ENCODE results near the gene GNAS-AS1.
"Not testable (repeated sequence)": the region's sequence is repeated elsewhere in the genome, so short reads cannot be mapped to it uniquely, and the experiment has no call there.

The GNAS-AS1 gene

GRCh38 chr20:58829531-58829941 lies 21.2 kb downstream of the GNAS-AS1 start:
- TF ChIP-seq POLR2AphosphoS5 (IDR thresholded peaks at IDR 0.05; ENCODE audit: low read depth) = no peak
- TF ChIP-seq SPI1 (IDR thresholded peaks at IDR 0.05; ENCODE audit: borderline replicate concordance, low read depth) = no peak
- no peak for TF ChIP-seq REST (IDR thresholded peaks at IDR 0.05; ENCODE audit: insufficient replicate concordance, low read depth)
- TF ChIP-seq GABPA (IDR thresholded peaks at IDR 0.05; ENCODE audit: low read depth) = no peak
- TF ChIP-seq CTCF (IDR thresholded peaks at IDR 0.05; ENCODE audit: insufficient read depth, low read length) = no peak
- no peaks in the 10 kb centered on the region for H3K27me3 ChIP-seq (ENCODE audit: insufficient read depth, poor library complexity, severe bottlenecking)
- H3K4me3 ChIP-seq (replicated peaks; ENCODE audit: insufficient read depth, low read length) = no peak overlapping the region
- DNase-seq (ENCODE audit: low read depth in 1 of 2, low spot score in 1 of 2) = no peak
- H3K27ac ChIP-seq (replicated peaks) = no peak overlapping the region

DNA sequence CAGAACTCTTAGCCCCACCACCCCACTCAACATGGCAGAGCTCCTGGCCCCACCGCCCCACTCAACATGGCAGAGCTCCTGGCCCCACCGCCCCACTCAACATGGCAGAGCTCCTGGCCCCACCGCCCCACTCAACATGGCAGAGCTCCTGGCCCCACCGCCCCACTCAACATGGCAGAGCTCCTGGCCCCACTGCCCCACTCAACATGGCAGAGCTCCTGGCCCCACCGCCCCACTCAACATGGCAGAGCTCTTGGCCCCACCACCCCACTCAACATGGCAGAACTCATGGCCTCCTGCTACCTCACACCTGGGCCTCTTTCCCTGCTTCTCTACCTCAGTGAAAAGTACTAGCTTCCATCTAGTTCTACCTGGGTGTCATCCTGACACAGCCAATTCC lies 21.9 kb downstream of the GNAS-AS1 start:
- H3K4me3 ChIP-seq (replicated peaks; ENCODE audit: insufficient read depth, low read length); DNase-seq (ENCODE audit: low read depth in 1 of 2, low spot score in 1 of 2); H3K27ac ChIP-seq (replicated peaks); H3K27me3 ChIP-seq (ENCODE audit: insufficient read depth, poor library complexity, severe bottlenecking): not testable (repeated sequence)

DNA sequence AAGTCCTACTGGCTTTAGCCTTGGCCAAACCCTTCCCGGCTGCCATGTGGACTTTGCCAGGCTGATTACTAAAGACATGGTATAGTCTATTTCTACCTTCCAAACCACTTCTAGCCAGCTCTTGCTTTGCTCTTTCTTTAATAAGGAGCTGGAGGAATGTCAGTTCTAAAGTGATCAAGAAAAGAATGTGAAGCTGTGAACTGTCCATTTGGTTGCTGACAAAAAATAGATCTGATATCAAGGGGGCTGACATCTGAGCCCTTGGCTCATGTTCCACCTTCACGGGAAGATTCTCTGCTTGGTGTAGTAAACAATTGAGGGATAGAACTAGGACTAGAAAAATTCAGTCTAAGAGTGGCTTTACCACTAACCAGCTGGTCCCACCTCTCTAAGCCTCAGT lies 22.6 kb downstream of the GNAS-AS1 start:
- TF ChIP-seq GABPA (IDR thresholded peaks at IDR 0.05; ENCODE audit: low read depth) (no peak), REST (IDR thresholded peaks at IDR 0.05; ENCODE audit: insufficient replicate concordance, low read depth) (no peak), CTCF (IDR thresholded peaks at IDR 0.05; ENCODE audit: insufficient read depth, low read length) (no peak), SPI1 (IDR thresholded peaks at IDR 0.05; ENCODE audit: borderline replicate concordance, low read depth) (no peak), POLR2AphosphoS5 (IDR thresholded peaks at IDR 0.05; ENCODE audit: low read depth) (no peak)
- H3K27ac ChIP-seq (replicated peaks) = no peak overlapping the region
- no peaks in the 10 kb centered on the region for H3K27me3 ChIP-seq (ENCODE audit: insufficient read depth, poor library complexity, severe bottlenecking)
- no peak for DNase-seq (ENCODE audit: low read depth in 1 of 2, low spot score in 1 of 2)
- H3K4me3 ChIP-seq (replicated peaks; ENCODE audit: insufficient read depth, low read length) = no peak overlapping the region

DNA sequence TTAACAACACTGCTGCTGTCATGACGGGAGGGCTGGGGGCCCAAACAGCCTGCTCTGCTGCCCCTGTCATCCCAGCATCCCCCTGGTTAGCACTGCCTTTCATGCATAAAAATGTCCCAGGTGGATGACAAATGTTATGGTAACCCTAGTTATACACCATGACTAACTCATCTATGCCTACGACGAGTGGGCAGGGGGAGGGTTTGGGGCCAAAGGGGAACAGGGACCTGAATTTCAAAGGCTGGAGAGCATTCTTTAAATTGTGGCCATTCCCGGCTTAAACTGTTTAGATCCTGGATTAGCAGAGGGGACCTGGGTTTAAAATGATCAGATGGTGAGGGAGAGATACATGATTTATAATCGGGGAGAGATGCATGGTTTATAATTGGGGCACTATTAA lies 24.4 kb downstream of the GNAS-AS1 start:
- TF ChIP-seq REST (IDR thresholded peaks at IDR 0.05; ENCODE audit: insufficient replicate concordance, low read depth) = no peak
- TF ChIP-seq POLR2AphosphoS5 (IDR thresholded peaks at IDR 0.05; ENCODE audit: low read depth) = no peak
- no peak for TF ChIP-seq GABPA (IDR thresholded peaks at IDR 0.05; ENCODE audit: low read depth)
- no peak for TF ChIP-seq SPI1 (IDR thresholded peaks at IDR 0.05; ENCODE audit: borderline replicate concordance, low read depth)
- TF ChIP-seq CTCF (IDR thresholded peaks at IDR 0.05; ENCODE audit: insufficient read depth, low read length) = no peak
- DNase-seq (ENCODE audit: low read depth in 1 of 2, low spot score in 1 of 2) = no peak
- H3K27ac ChIP-seq (replicated peaks) = no peak overlapping the region
- no peaks in the 10 kb centered on the region for H3K27me3 ChIP-seq (ENCODE audit: insufficient read depth, poor library complexity, severe bottlenecking)
- no peak overlapping the region for H3K4me3 ChIP-seq (replicated peaks; ENCODE audit: insufficient read depth, low read length)
